Endothelial cell of umbilical vein (primary cell): Measurements from ENCODE around the gene AGBL4. TPM values are rescaled to one million over a fixed set of nuclear protein-coding genes. Genes with fewer than 3 reads are reported as not detected.

Experiments used
- BruUV-seq: library from RNA; stranded (reverse); fragments of 400-500 nt; replicated peaks from 2 replicates; lab custom pipeline; 2021; lab: Mats Ljungman, UMichigan
- CTCF ChIA-PET: fragments of 300-600, 350-600 bp; sonication (Branson Sonifier 250); formaldehyde crosslinking; loops from one replicate; lab custom pipeline; 2021; ENCODE audit warnings: antibody characterized with exemption, inconsistent platforms; lab: Charles Lee
- POLR2A ChIA-PET: fragments of 300-600, 350-600 bp; sonication (Branson Sonifier 250); formaldehyde crosslinking; loops from one replicate; lab custom pipeline; 2021; ENCODE audit warnings: antibody characterized with exemption, inconsistent platforms; lab: Charles Lee
- DNase-seq: peaks from one replicate; pipeline ENCODE4 v3.0.0-alpha.2; 2011; ENCODE audit warnings: low read depth, low spot score
- FAIRE-seq: peaks from 2 replicates; lab custom pipeline; 2011; peaks lifted over from hg19 to GRCh38; lab: Jason Lieb, UNC
- H2AFZ ChIP-seq: 2 replicates; pipeline ENCODE4 v1.6.0; 2012; ENCODE audit warnings: low read depth, low read length, control low read depth, inconsistent platforms
- H3K27ac ChIP-seq: 2 replicates; pipeline ENCODE4 v1.5.1; 2011; ENCODE audit warnings: low read depth, mild to moderate bottlenecking, control low read depth, low read length, moderate library complexity; ENCODE audit not compliant: insufficient read depth
- H3K27me3 ChIP-seq, 2 experiments: 2 replicates each; pipeline versions ENCODE4 v1.6.0 to v1.6.1; 2011; ENCODE audit warnings: low read length in 2 of 2, mixed read lengths in 1 of 2; ENCODE audit not compliant: control insufficient read depth in 2 of 2, insufficient read depth in 2 of 2
- H3K36me3 ChIP-seq, 2 experiments: 2 replicates in 1 of 2; 3 replicates in 1 of 2; pipeline ENCODE4 v1.5.1; 2011; ENCODE audit warnings: low read length in 2 of 2, mild to moderate bottlenecking in 1 of 2, moderate library complexity in 1 of 2; ENCODE audit not compliant: control insufficient read depth in 2 of 2, insufficient read depth in 2 of 2; ENCODE audit errors: extremely low read depth in 1 of 2
- H3K4me1 ChIP-seq: 3 replicates; pipeline ENCODE4 v1.5.1; 2011; ENCODE audit warnings: mild to moderate bottlenecking, low read length; ENCODE audit not compliant: control insufficient read depth, insufficient read depth; ENCODE audit errors: extremely low read depth
- H3K4me2 ChIP-seq: 2 replicates; pipeline ENCODE4 v1.6.1; 2011; ENCODE audit warnings: low read length, control low read depth, mixed read lengths; ENCODE audit not compliant: insufficient read depth
- H3K4me3 ChIP-seq, 3 experiments: fragments of 200-600 bp in 1 of 3; sonication (generic), shearing (Covaris generic) in 1 of 3; replicated peaks in 1 of 3; 2 replicates each; pipeline ENCODE4 v1.5.1; 2011 to 2016; ENCODE audit warnings: control low read depth in 3 of 3, low read length in 3 of 3, mild to moderate bottlenecking in 2 of 3, inconsistent platforms in 1 of 3, low read depth in 1 of 3, moderate library complexity in 1 of 3; ENCODE audit not compliant: insufficient read depth in 1 of 3
- H3K79me2 ChIP-seq: 2 replicates; pipeline ENCODE4 v1.6.0; 2012; ENCODE audit warnings: low read length, inconsistent platforms; ENCODE audit not compliant: control insufficient read depth, insufficient read depth
- H3K9ac ChIP-seq: replicated peaks from 2 replicates; pipeline ENCODE3; 2011; ENCODE audit warnings: low read length, control low read depth; ENCODE audit not compliant: insufficient read depth; ENCODE audit errors: extremely low read depth
- H3K9me1 ChIP-seq: replicated peaks from 3 replicates; pipeline ENCODE4 v1.6.0; 2011; ENCODE audit warnings: mild to moderate bottlenecking, low read length; ENCODE audit not compliant: control insufficient read depth, insufficient read depth; ENCODE audit errors: extremely low read depth
- H3K9me3 ChIP-seq: replicated peaks from 2 replicates; pipeline ENCODE4 v1.5.1; 2012; ENCODE audit warnings: low read length, inconsistent platforms; ENCODE audit not compliant: control insufficient read depth, insufficient read depth
- H4K20me1 ChIP-seq: replicated peaks from 2 replicates; pipeline ENCODE3; 2011; ENCODE audit warnings: mild to moderate bottlenecking, low read length; ENCODE audit not compliant: control insufficient read depth, insufficient read depth; ENCODE audit errors: extremely low read depth
- EZH2 ChIP-seq: IDR thresholded peaks from 2 replicates; pipeline ENCODE4 v1.6.1; 2012; ENCODE audit warnings: borderline replicate concordance, low read depth, mild to moderate bottlenecking, moderate library complexity, low read length, inconsistent platforms; ENCODE audit not compliant: severe bottlenecking
- FOS ChIP-seq: IDR thresholded peaks from 2 replicates; pipeline ENCODE4 v1.6.1; 2011; ENCODE audit warnings: mild to moderate bottlenecking, low read length, moderate library complexity, borderline replicate concordance; ENCODE audit not compliant: insufficient read depth
- GATA2 ChIP-seq: IDR thresholded peaks from 2 replicates; pipeline ENCODE4 v1.7.0; 2011; ENCODE audit warnings: low read depth, mild to moderate bottlenecking, moderate library complexity, mixed read lengths, low read length; ENCODE audit not compliant: insufficient read length, insufficient read depth
- JUN ChIP-seq: IDR thresholded peaks from 2 replicates; pipeline ENCODE4 v1.6.1; 2011; ENCODE audit warnings: borderline replicate concordance, low read depth; ENCODE audit not compliant: insufficient read length, insufficient read depth
- MAX ChIP-seq: IDR thresholded peaks from 2 replicates; pipeline ENCODE4 v1.6.1; 2011; ENCODE audit not compliant: insufficient read depth, insufficient read length
- MYC ChIP-seq: IDR thresholded peaks from one replicate; pipeline ENCODE4 v1.6.1; 2011; ENCODE audit warnings: mild to moderate bottlenecking, low read depth, low read length
- POLR2A ChIP-seq: IDR thresholded peaks from 2 replicates; pipeline ENCODE4 v1.6.1; 2012; ENCODE audit warnings: low read depth, mild to moderate bottlenecking, control low read depth, low read length
- POLR2AphosphoS5 ChIP-seq: IDR thresholded peaks from 2 replicates; pipeline ENCODE4 v1.6.1; 2012; ENCODE audit warnings: low read depth, mild to moderate bottlenecking, control low read depth, low read length, moderate library complexity; ENCODE audit not compliant: insufficient read depth
- dilution Hi-C: fragments of 300-500 bp; cut with MboI; formaldehyde crosslinking; loops from one replicate; pipeline ENCODE4 v1.15.0; 2019; ENCODE audit warnings: low sequenced_read_pairs; ENCODE audit not compliant: extremely low pct_ligation_motif_present
- intact Hi-C: fragments of 100-400 bp; cut with micrococcal nuclease; formaldehyde crosslinking; loops from one replicate; pipeline ENCODE4 v1.10.0; 2022
- polyA plus RNA-seq, 4 experiments: library from polyadenylated mRNA; depleted of rRNA in 3 of 4; stranded (reverse) in 3 of 4; unstranded in 1 of 4; fragments of >200 nt; gene quantifications; 2 replicates each; pipeline versions ENCODE4 v1.2.1 to v1.2.3, GENCODE V29; 2011 to 2012; ENCODE audit warnings: missing spikeins in 1 of 4
- total RNA-seq: library from RNA; stranded (reverse); gene quantifications from 2 replicates; pipeline ENCODE4 v1.2.3, GENCODE V29; 2021
- TF ChIP-seq, protein P1 (sequence below), 2 donors: IDR thresholded peaks; 1 replicate in 1 of 2; 2 replicates in 1 of 2; pipeline ENCODE4 v1.5.1; 2011; ENCODE audit warnings: low read length in 2 of 2, mild to moderate bottlenecking in 2 of 2, moderate library complexity in 2 of 2, control low read depth in 1 of 2, inconsistent platforms in 1 of 2, low read depth in 1 of 2; ENCODE audit not compliant: insufficient read depth in 1 of 2; ENCODE audit errors: extremely low read depth in 1 of 2

The AGBL4 gene
- total and polyA plus RNA-seq, 2 donors (not counting 3 experiments of a cell fraction or from before 2014, with no cell fraction given) = not detected

GRCh38 chr1:49187056-49187455, 836.7 kb downstream of the AGBL4 start:
- no peak overlapping the region for H3K27ac ChIP-seq
- DNase-seq (no peak), FAIRE-seq (no peak)
- no peaks in the 10 kb centered on the region for H3K79me2 ChIP-seq
- intact Hi-C loops = no loop called here
- H3K9ac ChIP-seq = no peak overlapping the region
- TF ChIP-seq POLR2A = no peak
- no peak for TF ChIP-seq MYC
- TF ChIP-seq EZH2 = no peak
- no peak for TF ChIP-seq FOS
- TF ChIP-seq, protein P1, sequence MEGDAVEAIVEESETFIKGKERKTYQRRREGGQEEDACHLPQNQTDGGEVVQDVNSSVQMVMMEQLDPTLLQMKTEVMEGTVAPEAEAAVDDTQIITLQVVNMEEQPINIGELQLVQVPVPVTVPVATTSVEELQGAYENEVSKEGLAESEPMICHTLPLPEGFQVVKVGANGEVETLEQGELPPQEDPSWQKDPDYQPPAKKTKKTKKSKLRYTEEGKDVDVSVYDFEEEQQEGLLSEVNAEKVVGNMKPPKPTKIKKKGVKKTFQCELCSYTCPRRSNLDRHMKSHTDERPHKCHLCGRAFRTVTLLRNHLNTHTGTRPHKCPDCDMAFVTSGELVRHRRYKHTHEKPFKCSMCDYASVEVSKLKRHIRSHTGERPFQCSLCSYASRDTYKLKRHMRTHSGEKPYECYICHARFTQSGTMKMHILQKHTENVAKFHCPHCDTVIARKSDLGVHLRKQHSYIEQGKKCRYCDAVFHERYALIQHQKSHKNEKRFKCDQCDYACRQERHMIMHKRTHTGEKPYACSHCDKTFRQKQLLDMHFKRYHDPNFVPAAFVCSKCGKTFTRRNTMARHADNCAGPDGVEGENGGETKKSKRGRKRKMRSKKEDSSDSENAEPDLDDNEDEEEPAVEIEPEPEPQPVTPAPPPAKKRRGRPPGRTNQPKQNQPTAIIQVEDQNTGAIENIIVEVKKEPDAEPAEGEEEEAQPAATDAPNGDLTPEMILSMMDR (IDR thresholded peaks at IDR 0.05; ENCODE audit: extremely low read depth in 1 of 2, insufficient read depth in 1 of 2, low read depth in 1 of 2, low read length in 2 of 2) = no peak
- TF ChIP-seq MAX = no peak
- no peak for TF ChIP-seq POLR2AphosphoS5
- no peak for TF ChIP-seq GATA2
- no peak for TF ChIP-seq JUN
- no peaks in the 10 kb centered on the region for H4K20me1 ChIP-seq
- no TSS peak for BruUV-seq
- H3K4me2 ChIP-seq = no peak overlapping the region
- dilution Hi-C loops = no loop called here
- no peaks in the 10 kb centered on the region for H3K27me3 ChIP-seq
- CTCF ChIA-PET = no interaction called here
- no peak overlapping the region for H3K4me3 ChIP-seq
- no peaks in the 10 kb centered on the region for H3K36me3 ChIP-seq
- POLR2A ChIA-PET = no interaction called here
- H3K4me1 ChIP-seq = no peaks in the 10 kb centered on the region
- no peaks in the 10 kb centered on the region for H3K9me1 ChIP-seq
- no peak overlapping the region for H2AFZ ChIP-seq
- H3K9me3 ChIP-seq = no peaks in the 10 kb centered on the region
